Superior temporal gyrus (tissue), 1 donor: Measurements from ENCODE around the gene ZMYND8.
"Not testable (repeated sequence)": the region's sequence is repeated elsewhere in the genome, so short reads cannot be mapped to it uniquely, and the experiment has no call there.

Experiments
- DNase-seq: peaks from one replicate; pipeline ENCODE4 v3.0.0-alpha.2; 2016; ENCODE audit errors: extremely low spot score

ZMYND8 gene

GRCh38 chr20:47286681-47287080 is 69.8 kb downstream of the ZMYND8 start:
- DNase-seq, result no peak

- no peak for DNase-seq
Measured at GRCh38 chr20:47285189-47285588, 71.3 kb downstream of the ZMYND8 start.

- DNase-seq, result no peak
Measured at GRCh38 chr20:47284373-47284772, 72.1 kb downstream of the ZMYND8 start.

- no peak for DNase-seq
Measured at GRCh38 chr20:47283411-47283810, 73.1 kb downstream of the ZMYND8 start.

- no peak for DNase-seq
Measured at GRCh38 chr20:47282864-47283263, 73.6 kb downstream of the ZMYND8 start.

- DNase-seq, result no peak
Measured at GRCh38 chr20:47281376-47281775, 75.1 kb downstream of the ZMYND8 start.

GRCh38 chr20:47280668-47281067 is 75.8 kb downstream of the ZMYND8 start:
- DNase-seq, result no peak

GRCh38 chr20:47280228-47280627 is 76.3 kb downstream of the ZMYND8 start:
- DNase-seq, result no peak

- DNase-seq, result no peak
Measured at GRCh38 chr20:47278907-47279348, 77.6 kb downstream of the ZMYND8 start.

- DNase-seq, result not testable (repeated sequence)
Measured at GRCh38 chr20:47277535-47277872, 79.0 kb downstream of the ZMYND8 start.

GRCh38 chr20:47276851-47277534 is 79.5 kb downstream of the ZMYND8 start:
- DNase-seq, result peak; percentile 58

GRCh38 chr20:47276251-47276650 is 80.2 kb downstream of the ZMYND8 start:
- no peak for DNase-seq

- no peak for DNase-seq
Measured at GRCh38 chr20:47275548-47275947, 81.0 kb downstream of the ZMYND8 start.

GRCh38 chr20:47274401-47275108 is 81.9 kb downstream of the ZMYND8 start:
- peak; percentile 65 for DNase-seq

GRCh38 chr20:47273591-47274235 is 82.8 kb downstream of the ZMYND8 start:
- peak; percentile 24 for DNase-seq

GRCh38 chr20:47272893-47273590 is 83.5 kb downstream of the ZMYND8 start:
- peak; percentile 94 for DNase-seq

GRCh38 chr20:47271046-47271615 is 85.4 kb downstream of the ZMYND8 start:
- DNase-seq, result no peak

GRCh38 chr20:47269309-47270165 is 87.0 kb downstream of the ZMYND8 start:
- DNase-seq, result no peak

GRCh38 chr20:47267621-47268020 is 88.9 kb downstream of the ZMYND8 start:
- no peak for DNase-seq

GRCh38 chr20:47266847-47267515 is 89.5 kb downstream of the ZMYND8 start:
- no peak for DNase-seq
